ENCODE data around the gene SAMHD1.

DNA sequence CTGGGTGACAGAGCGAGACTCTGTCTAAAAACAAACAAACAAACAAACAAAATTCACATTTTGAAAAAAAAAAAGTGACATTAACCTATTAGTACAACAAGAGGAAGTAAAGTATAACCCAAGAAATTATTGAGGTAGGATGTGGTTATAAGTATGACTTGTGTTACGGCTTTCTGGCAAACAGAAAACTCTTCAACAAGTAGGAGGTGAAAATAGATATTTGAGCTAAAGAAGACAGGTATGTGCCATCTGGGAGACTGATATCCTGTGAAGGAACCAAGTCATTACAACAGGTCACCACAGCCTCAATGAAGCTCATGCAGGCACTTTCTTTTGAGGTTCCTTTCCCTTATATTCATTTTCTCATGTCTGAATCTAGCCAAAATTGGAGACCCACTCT, 46.8 kb downstream of the SAMHD1 start:
- TF ChIP-seq, protein P1, sequence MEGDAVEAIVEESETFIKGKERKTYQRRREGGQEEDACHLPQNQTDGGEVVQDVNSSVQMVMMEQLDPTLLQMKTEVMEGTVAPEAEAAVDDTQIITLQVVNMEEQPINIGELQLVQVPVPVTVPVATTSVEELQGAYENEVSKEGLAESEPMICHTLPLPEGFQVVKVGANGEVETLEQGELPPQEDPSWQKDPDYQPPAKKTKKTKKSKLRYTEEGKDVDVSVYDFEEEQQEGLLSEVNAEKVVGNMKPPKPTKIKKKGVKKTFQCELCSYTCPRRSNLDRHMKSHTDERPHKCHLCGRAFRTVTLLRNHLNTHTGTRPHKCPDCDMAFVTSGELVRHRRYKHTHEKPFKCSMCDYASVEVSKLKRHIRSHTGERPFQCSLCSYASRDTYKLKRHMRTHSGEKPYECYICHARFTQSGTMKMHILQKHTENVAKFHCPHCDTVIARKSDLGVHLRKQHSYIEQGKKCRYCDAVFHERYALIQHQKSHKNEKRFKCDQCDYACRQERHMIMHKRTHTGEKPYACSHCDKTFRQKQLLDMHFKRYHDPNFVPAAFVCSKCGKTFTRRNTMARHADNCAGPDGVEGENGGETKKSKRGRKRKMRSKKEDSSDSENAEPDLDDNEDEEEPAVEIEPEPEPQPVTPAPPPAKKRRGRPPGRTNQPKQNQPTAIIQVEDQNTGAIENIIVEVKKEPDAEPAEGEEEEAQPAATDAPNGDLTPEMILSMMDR (IDR thresholded peaks at IDR 0.05) = no peak
- TF ChIP-seq EZH2 (IDR thresholded peaks at IDR 0.05; ENCODE audit: borderline replicate concordance, insufficient read depth, low read depth, low read length, poor library complexity, severe bottlenecking) = no peak
